Activated CD8-positive, alpha-beta memory T cell treated with anti-CD3 and anti-CD28 coated beads, Interleukin-2, amount 10 ng/mL, durations not matched to agents 7 days and 5 days (primary cell): Measurements from ENCODE around the gene ANKMY1. TPM values are rescaled to one million over a fixed set of nuclear protein-coding genes. Genes with fewer than 3 reads are reported as not detected.
A peak's percentile ranks its signal among the peaks of the same experiment; 100 is the strongest.

Source experiments
- ATAC-seq: fragments of 150-1000 bp; cut with Tn5 transposase; one replicate; pipeline ENCODE4 v1.10.0; 2021; ENCODE audit warnings: moderate library complexity
- CTCF ChIA-PET: fragments of 350-600 bp; sonication (Branson Sonifier 250); formaldehyde crosslinking; loops from one replicate; lab custom pipeline; 2021; ENCODE audit warnings: antibody characterized with exemption; lab: Charles Lee
- DNase-seq: peaks from one replicate; pipeline ENCODE4 v3.0.0-alpha.2; 2020
- H3K27ac Mint-ChIP-seq: one replicate; pipeline ENCODE4 v1.8.0; 2021; ENCODE audit warnings: mild to moderate bottlenecking, mixed read lengths
- H3K27me3 Mint-ChIP-seq: one replicate; pipeline ENCODE4 v1.8.0; 2021; ENCODE audit warnings: mixed read lengths
- H3K36me3 Mint-ChIP-seq: one replicate; pipeline ENCODE4 v1.8.0; 2021; ENCODE audit warnings: mild to moderate bottlenecking, mixed read lengths
- H3K4me1 Mint-ChIP-seq: one replicate; pipeline ENCODE4 v1.8.0; 2021; ENCODE audit warnings: mixed read lengths
- H3K4me3 Mint-ChIP-seq: one replicate; pipeline ENCODE4 v1.8.0; 2021; ENCODE audit warnings: mild to moderate bottlenecking, moderate library complexity, mixed read lengths
- H3K9me3 Mint-ChIP-seq: one replicate; pipeline ENCODE4 v1.8.0; 2022; ENCODE audit warnings: low read depth, mixed read lengths
- total RNA-seq, 2 experiments: library from RNA; stranded (reverse); gene quantifications; one replicate each; pipeline ENCODE4 v1.2.3, GENCODE V29; 2021

The ANKMY1 gene
- total RNA-seq, 2 experiments from 2014 or later, result 21.3 to 33.5 TPM

- H3K4me3 Mint-ChIP-seq, result no peak overlapping the region
Observed at GRCh38 chr2:240478346-240479110, 79.3 kb downstream of the ANKMY1 start.

GRCh38 chr2:240477916-240478315 is 79.9 kb downstream of the ANKMY1 start:
- Mint-ChIP-seq H3K4me1 (no peaks in the 10 kb centered on the region), H3K36me3 (peaks cover 4% of the 10 kb centered on the region), H3K9me3 (peaks cover 4% of the 10 kb centered on the region), H3K4me3 (no peak overlapping the region), H3K27me3 (no peaks in the 10 kb centered on the region), H3K27ac (no peak overlapping the region)
- CTCF ChIA-PET, result no interaction called here
- DNase-seq (no peak), ATAC-seq (no peak)

More at GRCh38 chr2:240478346-240479110, 79.3 kb downstream of the ANKMY1 start:
- H3K27ac Mint-ChIP-seq, result no peak overlapping the region
- ATAC-seq, result no peak
- no peaks in the 10 kb centered on the region for H3K27me3 Mint-ChIP-seq
- H3K36me3 Mint-ChIP-seq, result peaks cover 4% of the 10 kb centered on the region
- H3K4me1 Mint-ChIP-seq, result no peaks in the 10 kb centered on the region
- CTCF ChIA-PET, result no interaction called here
- no peak for DNase-seq
- peaks cover 2% of the 10 kb centered on the region for H3K9me3 Mint-ChIP-seq

GRCh38 chr2:240473211-240473610 is 84.6 kb downstream of the ANKMY1 start:
- no peak overlapping the region for H3K4me3 Mint-ChIP-seq
- peaks cover 7% of the 10 kb centered on the region for H3K36me3 Mint-ChIP-seq
- peaks cover 4% of the 10 kb centered on the region for H3K9me3 Mint-ChIP-seq
- DNase-seq (no peak), ATAC-seq (no peak)
- CTCF ChIA-PET, result interaction anchor here (0.8 kb wide), 1 partner anchor 14 kb away, joined by 3 read pairs; no protein-coding TSS in a partner anchor
- H3K27me3 Mint-ChIP-seq, result no peaks in the 10 kb centered on the region
- no peaks in the 10 kb centered on the region for H3K4me1 Mint-ChIP-seq
- no peak overlapping the region for H3K27ac Mint-ChIP-seq

- no peaks in the 10 kb centered on the region for H3K27me3 Mint-ChIP-seq
- CTCF ChIA-PET, result no interaction called here
- no peak overlapping the region for H3K27ac Mint-ChIP-seq
- no peaks in the 10 kb centered on the region for H3K4me1 Mint-ChIP-seq
- ATAC-seq (no peak), DNase-seq (peak; percentile 31)
- no peak overlapping the region for H3K4me3 Mint-ChIP-seq
- H3K36me3 Mint-ChIP-seq, result peaks cover 7% of the 10 kb centered on the region
- peaks cover 4% of the 10 kb centered on the region for H3K9me3 Mint-ChIP-seq
Observed at GRCh38 chr2:240472078-240472790, 85.6 kb downstream of the ANKMY1 start.

- Mint-ChIP-seq H3K9me3 (peaks cover 4% of the 10 kb centered on the region), H3K4me3 (no peak overlapping the region), H3K27me3 (no peaks in the 10 kb centered on the region), H3K4me1 (no peaks in the 10 kb centered on the region), H3K27ac (no peak overlapping the region), H3K36me3 (peaks cover 7% of the 10 kb centered on the region)
- CTCF ChIA-PET, result no interaction called here
- no peak for DNase-seq
- no peak for ATAC-seq
Observed at GRCh38 chr2:240469740-240470139, 88.0 kb downstream of the ANKMY1 start.

GRCh38 chr2:240469239-240469636 is 88.5 kb downstream of the ANKMY1 start:
- no peaks in the 10 kb centered on the region for H3K27me3 Mint-ChIP-seq
- ATAC-seq (no peak), DNase-seq (no peak)
- H3K9me3 Mint-ChIP-seq, result peaks cover 4% of the 10 kb centered on the region
- peaks cover 5% of the 10 kb centered on the region for H3K36me3 Mint-ChIP-seq
- no peak overlapping the region for H3K4me3 Mint-ChIP-seq
- no peaks in the 10 kb centered on the region for H3K4me1 Mint-ChIP-seq
- CTCF ChIA-PET, result no interaction called here
- no peak overlapping the region for H3K27ac Mint-ChIP-seq

GRCh38 chr2:240468303-240469238 is 89.2 kb downstream of the ANKMY1 start:
- Mint-ChIP-seq H3K4me3 (no peak overlapping the region), H3K36me3 (peaks cover 3% of the 10 kb centered on the region), H3K27ac (no peak overlapping the region), H3K27me3 (no peaks in the 10 kb centered on the region), H3K9me3 (peaks cover 3% of the 10 kb centered on the region), H3K4me1 (no peaks in the 10 kb centered on the region)
- CTCF ChIA-PET, result no interaction called here
- no peak for ATAC-seq
- peak; percentile 38 for DNase-seq

GRCh38 chr2:240467659-240468302 is 90.0 kb downstream of the ANKMY1 start:
- Mint-ChIP-seq H3K36me3 (peaks cover 3% of the 10 kb centered on the region), H3K27ac (no peak overlapping the region), H3K4me1 (no peaks in the 10 kb centered on the region), H3K9me3 (no peaks in the 10 kb centered on the region), H3K4me3 (no peak overlapping the region), H3K27me3 (no peaks in the 10 kb centered on the region)
- peak; percentile 36 for DNase-seq
- no peak for ATAC-seq
- CTCF ChIA-PET, result no interaction called here

GRCh38 chr2:240467149-240467642 is 90.6 kb downstream of the ANKMY1 start:
- no peaks in the 10 kb centered on the region for H3K9me3 Mint-ChIP-seq
- peak; percentile 36 for DNase-seq
- CTCF ChIA-PET, result no interaction called here
- ATAC-seq, result no peak
- no peaks in the 10 kb centered on the region for H3K4me1 Mint-ChIP-seq
- H3K27ac Mint-ChIP-seq, result no peak overlapping the region
- no peaks in the 10 kb centered on the region for H3K36me3 Mint-ChIP-seq
- no peaks in the 10 kb centered on the region for H3K27me3 Mint-ChIP-seq
- H3K4me3 Mint-ChIP-seq, result no peak overlapping the region

GRCh38 chr2:240466579-240467148 is 91.1 kb downstream of the ANKMY1 start:
- no peaks in the 10 kb centered on the region for H3K9me3 Mint-ChIP-seq
- no peak overlapping the region for H3K27ac Mint-ChIP-seq
- ATAC-seq, result no peak
- no peaks in the 10 kb centered on the region for H3K4me1 Mint-ChIP-seq
- no peaks in the 10 kb centered on the region for H3K27me3 Mint-ChIP-seq
- H3K36me3 Mint-ChIP-seq, result no peaks in the 10 kb centered on the region
- no peak overlapping the region for H3K4me3 Mint-ChIP-seq
- CTCF ChIA-PET, result no interaction called here
- peak; percentile 36 for DNase-seq

- Mint-ChIP-seq H3K4me3 (no peak overlapping the region), H3K36me3 (no peaks in the 10 kb centered on the region), H3K4me1 (no peaks in the 10 kb centered on the region), H3K27ac (no peak overlapping the region), H3K27me3 (no peaks in the 10 kb centered on the region), H3K9me3 (no peaks in the 10 kb centered on the region)
- CTCF ChIA-PET, result no interaction called here
- DNase-seq, result peak; percentile 31
- ATAC-seq, result no peak
Observed at GRCh38 chr2:240465765-240466578, 91.8 kb downstream of the ANKMY1 start.

- CTCF ChIA-PET, result no interaction called here
- H3K36me3 Mint-ChIP-seq, result no peaks in the 10 kb centered on the region
- DNase-seq (peak; percentile 38), ATAC-seq (no peak)
- H3K27ac Mint-ChIP-seq, result no peak overlapping the region
- no peaks in the 10 kb centered on the region for H3K27me3 Mint-ChIP-seq
- H3K9me3 Mint-ChIP-seq, result no peaks in the 10 kb centered on the region
- H3K4me3 Mint-ChIP-seq, result no peak overlapping the region
- H3K4me1 Mint-ChIP-seq, result no peaks in the 10 kb centered on the region
Observed at GRCh38 chr2:240465268-240465764, 92.5 kb downstream of the ANKMY1 start.
